ENCODE data around the gene ACTL10.

ACTL10 gene

DNA sequence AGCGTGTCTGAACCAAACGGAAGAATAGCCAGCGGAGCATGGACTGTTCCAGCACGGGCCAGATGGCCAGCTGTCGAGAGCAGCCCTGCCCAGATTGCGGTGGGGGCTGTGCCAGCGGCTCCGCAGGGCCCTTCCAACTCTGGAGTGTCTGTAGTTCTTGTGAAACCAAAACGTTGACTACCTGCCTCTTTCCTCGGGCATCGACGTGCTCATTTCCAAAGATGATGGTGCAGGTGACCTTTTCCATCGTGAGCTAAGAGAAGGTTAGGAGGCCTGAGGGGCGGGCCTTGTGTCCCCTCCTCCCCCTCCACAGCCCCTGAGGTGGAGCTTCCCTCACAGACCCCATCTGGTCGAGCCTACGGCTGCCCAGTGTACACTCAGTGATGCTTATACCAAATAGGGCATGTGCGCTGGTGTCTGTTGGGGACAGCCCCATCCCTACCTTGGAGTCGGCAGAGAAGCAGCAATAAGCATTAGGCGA lies 17.5 kb upstream of the ACTL10 start:
- DNase-seq, result no peak

DNA sequence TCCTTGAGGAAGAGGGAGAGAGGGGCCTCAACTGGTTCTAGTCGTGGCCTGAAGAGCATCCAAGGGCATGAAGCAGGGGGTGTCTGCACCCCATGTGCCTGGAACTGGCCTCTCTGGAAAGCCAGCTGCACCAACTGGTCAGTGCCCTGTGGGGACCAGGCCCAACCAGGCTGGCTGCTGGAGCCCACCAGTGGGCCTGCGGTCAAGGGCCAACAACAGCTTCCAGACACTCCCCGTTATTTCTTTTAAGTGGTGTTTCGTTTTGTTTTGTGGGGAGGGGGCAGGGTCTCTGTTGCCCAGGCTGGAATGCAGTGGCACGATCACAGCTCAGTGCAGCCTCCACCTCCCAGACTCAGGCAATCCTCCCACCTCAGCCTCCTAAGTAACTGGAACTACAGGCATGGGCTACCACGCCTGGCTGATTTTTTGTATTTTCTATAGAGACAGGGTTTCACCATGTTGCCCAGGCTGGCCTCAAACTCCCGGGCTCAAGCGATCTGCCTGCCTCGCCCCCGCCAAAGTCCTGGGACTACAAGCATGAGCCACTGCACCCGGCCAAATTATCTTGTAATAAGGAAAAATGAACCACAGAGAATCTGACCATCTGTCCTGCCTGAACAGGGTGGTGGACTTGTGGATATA lies 16.5 kb upstream of the ACTL10 start:
- DNase-seq, result no peak

DNA sequence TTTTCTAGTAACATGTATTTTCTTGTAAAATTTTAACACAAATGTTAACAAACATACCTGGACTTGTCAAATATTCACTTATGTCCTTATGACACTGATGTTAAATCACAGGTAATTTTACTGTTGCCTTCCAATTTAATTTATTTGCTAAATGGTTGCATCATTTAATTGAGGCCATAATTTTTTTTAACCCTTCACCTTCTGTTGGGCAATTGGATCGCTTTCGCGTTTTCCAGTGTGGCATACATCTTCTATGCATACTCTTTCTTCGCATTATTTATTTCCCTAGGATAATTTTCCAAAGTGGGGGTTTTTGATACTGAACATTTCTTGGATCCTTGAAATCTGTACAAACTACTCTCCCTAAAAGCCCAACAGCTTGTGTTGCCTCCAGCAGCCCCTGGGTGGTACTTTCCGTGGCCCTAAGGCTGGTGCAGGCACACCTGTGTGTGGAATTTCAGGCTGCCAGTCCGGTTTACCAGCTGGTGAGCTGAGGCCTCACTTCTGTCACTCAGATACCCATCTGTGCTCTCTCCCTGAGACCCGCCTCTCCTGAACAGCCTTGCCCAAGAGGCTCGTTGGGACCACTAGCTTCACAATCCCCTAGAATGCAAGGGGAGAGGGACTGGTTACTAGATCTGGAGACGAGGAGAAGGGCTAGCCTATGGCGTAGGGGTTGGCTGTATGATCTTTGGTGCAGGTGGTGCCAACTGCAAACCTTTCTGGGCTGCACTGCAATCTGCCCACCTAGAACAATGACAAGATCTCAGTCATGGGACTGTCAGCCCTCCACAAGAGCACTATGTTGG lies 15.8 kb upstream of the ACTL10 start:
- DNase-seq, result no peak

DNA sequence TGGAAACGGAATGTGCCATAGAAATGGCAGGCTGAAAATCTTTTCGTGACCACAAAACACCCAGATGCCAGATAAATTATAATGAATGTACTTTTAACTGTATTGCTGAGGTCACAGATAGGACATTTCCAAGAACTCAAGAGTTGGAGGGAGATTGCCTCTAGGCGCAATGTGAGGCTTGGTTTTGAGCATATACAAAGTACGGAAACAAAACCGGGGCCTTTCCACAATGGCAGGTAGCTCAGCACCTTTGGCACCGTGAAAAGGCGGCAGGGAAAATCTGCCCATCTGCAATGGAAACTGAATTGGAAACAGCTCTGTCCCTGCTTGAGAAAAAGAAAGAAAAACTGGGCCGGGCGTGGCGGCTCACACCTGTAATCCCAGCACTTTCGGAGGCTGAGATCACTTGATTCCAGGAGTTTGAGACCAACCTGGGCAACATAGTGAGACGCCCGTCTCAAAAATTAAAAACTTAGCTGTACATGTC lies 15.1 kb upstream of the ACTL10 start:
- DNase-seq, result no peak

DNA sequence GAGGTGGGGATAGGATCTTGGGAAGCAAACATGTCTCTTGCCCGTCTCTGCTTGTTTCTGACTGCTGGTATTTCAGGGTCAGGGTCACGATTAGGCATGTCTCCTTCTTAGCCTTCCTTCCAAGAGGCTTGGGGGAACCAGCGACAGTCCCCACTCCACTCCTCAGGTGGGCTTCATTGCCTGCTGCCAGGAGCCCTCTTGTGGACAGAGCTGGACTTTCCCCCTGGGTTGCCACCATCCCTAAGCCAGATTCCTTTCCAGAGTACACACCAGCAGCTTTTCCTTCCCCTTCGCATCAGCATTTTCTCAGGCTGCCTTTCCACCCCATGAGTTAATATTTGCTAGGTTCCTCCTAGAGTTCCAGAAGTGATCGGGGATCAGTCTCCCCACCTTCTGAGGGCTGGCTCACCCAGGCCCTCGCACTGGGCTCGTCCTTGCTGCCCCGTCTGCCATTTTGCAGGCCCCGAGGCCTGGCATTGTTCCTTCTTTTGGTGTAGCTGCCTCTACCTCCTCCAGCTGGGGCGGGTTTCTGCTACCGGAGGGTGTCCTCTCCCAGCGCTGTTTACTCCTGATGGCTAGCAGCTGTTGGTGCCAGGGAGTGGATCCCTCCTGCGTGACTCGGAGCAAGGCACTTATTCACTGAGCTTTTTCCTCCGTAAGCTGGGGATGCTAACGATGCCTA lies 13.4 kb upstream of the ACTL10 start:
- peak; percentile 34 for DNase-seq

DNA sequence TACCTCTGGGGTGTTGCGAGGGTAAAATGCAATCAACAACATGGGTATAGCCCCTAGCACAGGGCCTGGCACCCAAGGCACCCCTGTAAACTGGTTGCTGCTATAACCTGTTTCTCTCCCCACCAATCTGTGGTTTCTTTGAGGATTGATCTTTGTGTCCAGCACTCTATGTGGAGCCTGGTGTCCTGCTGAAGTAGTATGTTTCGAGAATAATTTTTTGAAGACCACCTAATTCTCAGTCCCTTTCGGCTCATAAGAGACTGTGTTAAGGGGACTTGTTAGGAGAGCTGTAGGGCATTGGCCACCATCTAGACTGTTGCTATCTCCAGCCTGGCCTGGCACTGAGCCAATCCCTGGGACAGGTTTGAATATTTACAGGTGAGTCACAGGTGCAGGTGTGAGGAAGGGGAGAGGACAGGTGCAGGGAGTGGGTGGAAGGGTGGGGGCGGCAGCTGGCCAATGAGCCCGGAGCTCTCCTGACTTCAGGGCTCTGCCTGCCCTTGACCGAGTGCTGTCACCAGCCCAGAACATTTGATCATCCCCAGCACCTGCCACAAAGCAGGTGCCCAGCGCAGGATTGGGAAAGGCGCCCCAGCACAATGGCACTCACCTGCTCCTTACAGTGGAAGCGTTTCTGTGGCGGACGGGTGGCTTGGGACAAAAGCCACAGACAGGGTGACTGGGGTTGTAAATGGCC lies 12.7 kb upstream of the ACTL10 start:
- no peak for DNase-seq

DNA sequence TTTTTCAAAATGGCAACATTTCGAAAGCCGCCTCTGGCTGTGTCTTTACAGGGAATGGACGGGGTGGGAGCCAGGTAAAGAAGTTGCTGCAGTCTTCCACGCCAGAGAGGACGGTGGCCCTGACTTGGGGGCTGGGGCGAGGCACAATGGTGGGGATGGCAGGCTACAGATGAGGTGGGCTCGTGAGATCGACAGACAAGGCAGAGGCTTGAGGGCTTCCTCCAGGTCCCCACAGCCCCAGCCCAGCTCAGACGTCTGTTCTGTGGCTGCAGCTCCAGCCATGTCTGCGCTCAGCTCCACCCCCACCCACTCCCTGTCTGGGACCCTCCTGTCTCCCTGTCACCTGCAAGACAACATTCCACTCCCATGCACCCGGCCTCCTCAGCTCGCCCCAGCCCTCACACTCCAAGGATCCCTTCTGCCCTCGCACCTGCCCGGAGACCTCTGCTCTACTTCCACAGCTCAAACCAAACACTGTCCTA lies 12.0 kb upstream of the ACTL10 start:
- peak; percentile 1 for DNase-seq

DNA sequence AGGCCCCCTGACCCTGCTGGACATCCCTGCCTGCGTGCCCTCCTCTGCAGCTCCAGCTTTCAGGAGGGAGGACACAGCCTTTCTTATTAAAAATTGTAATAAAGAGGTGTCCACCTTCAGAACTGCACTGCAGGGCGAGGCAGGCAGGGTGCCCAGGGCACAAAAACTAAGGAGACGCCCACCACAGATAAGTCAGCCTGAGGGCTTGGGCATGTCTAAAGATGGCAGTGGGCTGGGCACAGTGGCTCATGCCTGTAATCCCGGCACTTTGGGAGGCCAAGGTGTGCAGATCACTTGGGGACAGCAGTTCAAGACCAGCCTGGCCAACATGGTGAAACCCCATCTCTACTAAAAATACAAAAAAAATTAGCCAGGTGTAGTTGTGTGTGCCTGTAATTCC lies 11.6 kb upstream of the ACTL10 start:
- peak; percentile 1 for DNase-seq

DNA sequence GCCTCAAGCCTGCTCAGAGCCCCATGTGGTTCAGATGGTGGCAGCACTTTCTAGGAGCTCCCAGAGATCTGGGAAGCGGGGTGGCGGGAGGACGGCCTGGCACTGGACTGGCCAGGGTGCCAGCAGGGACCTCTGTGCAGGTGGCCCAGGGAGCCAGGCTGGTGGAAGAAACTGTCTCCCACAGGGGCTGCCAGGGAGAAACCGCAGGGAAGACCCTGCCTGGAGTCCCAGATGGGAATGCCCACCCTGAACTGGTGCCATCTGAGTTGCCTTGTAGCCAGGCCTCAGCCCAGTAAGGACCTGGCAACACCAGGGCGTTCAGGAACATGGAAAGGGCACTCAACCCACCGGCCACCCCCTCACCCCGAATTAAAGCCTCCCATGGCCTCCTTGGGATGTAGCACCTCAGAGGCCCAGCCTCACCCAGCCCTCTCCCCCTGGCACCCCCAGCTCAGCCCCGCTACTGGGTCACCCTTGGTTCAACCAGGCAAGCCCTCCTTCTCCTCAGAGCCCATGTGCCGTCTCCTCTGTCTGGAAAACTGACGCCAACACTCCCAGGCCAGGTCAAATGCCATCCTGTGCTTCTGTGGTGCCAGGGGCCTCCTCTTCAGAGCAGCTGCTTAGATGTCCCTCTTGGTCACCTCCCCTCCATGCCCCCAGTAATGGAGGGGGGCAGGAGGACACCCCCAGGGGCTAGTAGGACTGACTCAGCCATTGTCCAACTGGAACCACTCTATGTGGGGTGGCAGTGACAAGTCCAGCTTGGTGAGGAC lies 10.5 kb upstream of the ACTL10 start:
- peak; percentile 0 for DNase-seq

DNA sequence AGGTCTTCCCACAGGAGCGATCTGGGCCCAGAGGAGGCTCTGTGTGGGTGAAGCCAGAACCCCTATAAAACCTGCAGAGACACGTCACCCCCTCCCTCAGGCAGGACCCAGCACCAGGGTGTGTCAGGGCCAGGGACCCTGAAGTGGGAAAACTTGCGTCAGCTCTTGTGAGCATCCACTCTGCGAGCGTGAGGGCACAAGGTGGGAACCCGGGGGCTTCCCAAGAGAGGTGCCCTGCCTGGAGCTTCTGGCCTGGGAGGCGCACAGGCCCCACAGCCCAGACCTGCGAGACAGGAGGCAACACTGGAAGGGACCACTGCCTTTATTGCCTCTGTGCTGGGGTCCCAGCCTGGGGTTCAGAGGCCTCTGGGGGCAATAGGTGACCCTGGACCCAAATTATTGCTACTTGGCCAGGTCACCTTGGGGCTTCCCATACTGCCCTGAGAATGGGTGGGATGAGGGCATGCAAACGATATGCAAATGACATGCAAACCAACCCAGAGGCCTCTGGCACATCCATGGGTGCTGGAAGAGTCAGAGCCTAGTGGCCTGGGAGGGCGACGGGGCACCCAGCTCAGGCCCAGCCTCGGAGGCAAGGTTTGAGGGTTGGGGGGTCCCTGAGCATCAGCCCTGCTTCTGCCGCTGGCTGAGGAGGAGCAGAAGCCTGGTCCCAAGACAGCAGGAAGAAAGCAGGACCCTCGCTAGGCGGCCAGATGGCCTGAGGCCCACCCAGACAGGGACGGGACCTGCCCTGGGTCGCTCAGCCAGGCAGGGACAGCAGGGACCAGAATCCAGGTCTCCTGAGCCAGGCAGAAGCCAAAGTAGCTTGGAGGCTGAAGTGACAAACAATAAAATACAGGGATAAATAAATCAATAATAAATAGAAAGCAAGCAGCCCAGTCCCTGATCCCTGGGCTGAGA lies 9.7 kb upstream of the ACTL10 start:
- peak; percentile 1 for DNase-seq

DNA sequence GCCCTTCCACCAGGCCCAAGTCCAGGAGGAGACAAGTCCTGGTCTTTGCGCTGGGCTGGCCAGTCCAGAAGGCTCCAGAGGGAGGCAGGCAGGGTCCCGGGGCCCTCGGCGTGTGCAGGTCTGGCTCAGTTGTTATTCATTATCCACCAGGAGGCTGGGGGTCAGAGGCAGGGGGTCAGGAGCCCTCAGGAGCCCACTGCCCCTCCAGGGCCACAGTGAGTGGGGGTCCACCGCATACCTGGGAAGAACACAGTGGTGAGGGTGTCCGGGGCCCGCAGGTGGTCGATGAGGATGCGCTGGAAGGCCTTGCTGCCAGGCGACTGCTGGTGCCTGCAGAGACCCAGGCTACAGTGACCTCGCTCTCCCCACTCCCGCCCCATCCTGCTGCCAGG lies 9.0 kb upstream of the ACTL10 start:
- no peak for DNase-seq

DNA sequence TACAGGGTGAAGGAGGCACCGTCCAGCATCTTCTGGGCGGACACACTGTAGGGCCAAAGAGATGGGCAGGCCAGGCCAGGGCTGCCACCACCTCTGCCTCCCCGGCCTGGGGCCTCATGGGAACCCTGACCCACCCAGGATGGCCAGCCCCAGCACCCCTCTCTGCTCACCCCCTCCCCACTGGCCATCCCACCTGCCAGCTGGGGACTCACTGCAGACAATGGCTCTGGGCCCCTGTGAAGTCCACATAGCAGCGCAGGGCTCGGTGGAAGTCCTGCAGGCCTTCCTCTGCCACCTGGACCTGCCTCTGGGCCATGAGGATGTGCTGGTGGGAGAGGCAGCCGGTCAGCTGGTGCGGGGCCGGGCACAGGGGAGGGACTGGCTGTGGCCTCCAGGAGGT lies 8.2 kb upstream of the ACTL10 start:
- DNase-seq, result no peak

DNA sequence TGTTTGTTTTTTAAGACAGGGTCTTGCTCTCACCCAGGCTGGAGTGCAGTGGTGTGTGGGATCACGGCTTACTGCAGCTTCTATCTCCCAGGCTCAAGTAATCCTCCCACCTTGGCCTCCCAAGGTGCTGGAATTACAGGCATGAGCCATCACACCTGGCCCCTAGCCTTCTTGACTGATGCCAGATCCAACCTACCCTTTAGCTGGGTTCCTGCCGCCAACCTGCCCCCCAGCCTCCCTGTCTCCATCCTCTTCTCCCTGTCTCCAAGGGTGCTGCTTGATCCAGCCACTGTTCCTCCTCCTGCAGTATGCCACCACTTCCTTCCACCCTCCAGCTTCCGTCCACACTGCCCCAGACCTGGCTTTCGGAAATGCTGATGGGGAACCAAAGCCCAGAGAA lies 7.8 kb upstream of the ACTL10 start:
- DNase-seq, result peak; percentile 1

DNA sequence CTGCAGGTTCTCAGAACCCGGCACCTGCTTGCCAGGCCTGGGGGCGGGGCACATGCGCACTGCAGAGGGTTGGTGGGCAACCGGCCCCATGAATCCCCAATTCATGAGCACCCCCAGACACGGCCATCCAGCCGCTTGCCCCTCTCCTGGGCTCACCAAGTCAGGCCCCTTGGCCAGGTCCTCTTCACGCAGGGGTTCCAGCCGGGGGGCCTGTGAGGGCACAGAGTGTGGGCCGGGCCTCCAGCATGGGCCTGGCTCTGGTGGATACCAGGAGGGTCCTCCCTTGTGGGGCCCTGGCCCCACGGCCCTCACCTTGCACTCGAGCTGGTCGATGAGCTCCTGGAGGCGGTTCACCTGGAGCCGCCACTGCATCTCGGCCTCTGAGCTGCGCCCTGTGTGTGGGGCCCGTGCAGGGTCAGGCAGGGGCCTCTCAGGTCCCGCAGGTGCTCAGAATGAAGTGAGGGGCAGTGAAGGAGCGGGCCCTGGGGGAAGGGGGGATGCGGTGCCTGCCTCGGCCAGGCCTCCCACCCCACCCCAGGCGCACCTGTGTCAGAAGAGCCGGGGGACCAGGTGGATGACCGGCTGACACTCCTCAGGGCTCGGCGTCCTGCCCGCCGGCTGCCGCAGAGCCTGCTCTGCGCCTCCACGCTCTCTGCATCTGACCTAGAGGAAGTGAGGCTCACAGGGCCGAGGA lies 7.3 kb upstream of the ACTL10 start:
- peak; percentile 1 for DNase-seq

DNA sequence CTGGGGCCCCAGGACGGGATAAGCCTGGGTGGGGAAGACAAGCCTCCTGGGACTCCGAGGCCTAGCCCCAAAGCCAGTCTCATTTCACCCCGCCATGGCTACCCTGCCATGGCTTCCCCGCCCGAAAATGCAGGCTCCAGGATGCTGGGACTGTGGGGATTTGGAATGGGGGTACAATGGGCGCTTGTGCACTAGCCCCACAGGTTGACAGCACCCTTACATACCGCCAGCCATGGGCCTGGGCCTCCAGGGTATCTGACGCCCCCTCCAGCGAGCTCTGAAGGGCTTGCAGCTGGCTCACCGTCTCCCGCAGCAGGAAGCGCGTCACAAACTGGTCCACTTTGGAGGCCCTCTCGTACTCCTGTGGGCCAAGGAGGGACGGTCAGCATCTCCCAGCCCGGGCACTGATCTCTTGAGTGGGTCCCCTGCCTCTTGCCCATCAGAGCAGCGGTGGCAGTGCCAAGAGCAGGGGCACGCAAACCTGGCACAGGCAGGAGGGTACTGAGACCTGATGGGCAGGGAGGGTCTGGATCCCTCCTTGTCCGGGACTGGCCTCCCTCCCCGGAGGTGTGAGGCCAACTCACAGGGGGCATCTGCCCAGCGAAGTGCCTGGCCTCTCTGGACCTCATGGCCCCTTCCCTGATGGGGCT lies 6.6 kb upstream of the ACTL10 start:
- DNase-seq, result peak; percentile 1

DNA sequence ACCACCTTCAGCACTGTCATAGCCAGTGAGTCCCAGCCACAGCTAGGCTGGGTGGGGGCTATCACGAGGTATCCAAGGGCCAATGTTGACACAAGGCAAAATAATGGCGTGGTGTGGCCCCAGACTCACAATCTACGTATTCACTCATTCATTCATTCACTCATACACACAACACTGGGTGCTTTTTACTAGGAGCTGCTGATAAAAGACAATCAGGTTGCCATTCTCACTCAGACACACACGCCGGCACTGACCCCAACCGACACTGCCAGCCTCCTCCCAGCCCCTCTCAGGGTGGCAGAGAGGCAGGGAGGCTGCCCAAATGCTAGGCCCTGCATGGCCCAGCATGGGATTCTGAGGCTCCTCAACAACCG lies 6.1 kb upstream of the ACTL10 start:
- peak; percentile 1 for DNase-seq

DNA sequence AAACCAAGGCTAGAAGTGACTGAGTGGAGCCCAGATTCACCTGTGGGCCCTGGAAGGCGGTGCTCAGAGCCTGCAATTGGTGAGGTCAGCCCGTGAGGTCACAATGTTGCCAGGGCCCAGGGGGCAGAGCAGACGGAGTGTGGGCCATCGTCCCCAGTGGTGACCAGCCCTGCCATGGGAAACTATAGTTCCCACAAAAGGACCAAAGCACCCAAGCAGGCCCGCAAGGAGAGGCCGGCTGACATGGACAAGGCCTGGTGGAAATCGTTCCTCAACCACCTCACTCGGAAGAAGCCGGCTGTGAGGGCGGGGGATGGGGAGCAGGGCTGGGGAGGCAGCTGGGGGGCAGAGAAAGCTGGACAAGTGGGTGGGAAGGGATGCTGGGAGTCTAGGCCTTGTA lies 4.6 kb upstream of the ACTL10 start, which contains the start of gene C20orf144:
Gene C20orf144 (plus strand): TSS at position 156 of the 400 bp plus-strand sequence. CDS start 19 bp downstream, at position 175.
- no peak for DNase-seq

DNA sequence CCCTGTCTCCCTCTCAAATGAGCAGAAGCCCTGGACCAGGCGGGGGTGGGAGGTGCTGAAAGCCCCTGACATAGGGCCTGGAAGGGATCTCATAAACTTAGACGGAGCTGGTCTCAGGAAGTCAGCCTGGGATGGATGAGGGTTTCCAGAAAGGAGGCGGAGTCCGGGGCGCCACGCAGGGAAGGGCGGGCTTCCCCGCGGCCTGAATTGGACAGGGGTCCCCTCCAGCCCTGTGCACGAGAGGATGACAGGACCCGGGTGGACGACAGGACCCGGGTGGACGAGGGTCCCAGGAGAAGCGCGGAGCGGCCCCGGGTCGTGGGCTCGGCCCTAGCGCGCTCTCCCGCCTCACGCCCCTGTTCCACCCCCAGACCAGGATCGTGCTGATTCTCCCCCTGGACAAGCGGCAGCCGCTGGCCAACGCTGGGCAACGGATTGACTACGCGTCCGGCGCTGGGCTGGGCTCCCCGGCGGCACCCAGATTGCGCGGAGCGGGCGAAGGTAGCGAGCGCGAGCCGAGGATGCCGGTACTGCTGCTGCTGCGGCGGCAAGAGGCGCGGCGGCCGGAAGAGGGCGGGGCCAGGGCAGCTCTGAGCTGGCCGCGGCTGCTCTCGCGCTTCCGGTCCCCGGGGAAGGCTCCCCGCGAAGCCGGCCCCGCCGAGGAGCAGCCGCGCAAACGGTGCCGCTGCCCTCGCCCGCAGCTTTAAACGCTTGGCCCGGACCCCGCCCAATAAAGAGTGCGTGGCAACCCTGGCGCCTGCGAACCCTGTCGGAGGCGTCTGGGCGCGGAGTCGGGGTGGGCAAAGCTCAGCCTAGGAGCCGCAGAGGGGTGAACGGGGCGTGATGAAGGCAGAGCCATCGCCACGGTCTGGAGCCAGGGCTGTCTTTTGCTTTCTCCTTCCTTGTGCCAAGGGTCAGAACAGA lies 3.3 kb upstream of the ACTL10 start:
- DNase-seq, result peak; percentile 84
